HL-60/S4 treated with retinoic acid at 250 ng/mL for 4 days and 3 days (cell line): ENCODE results near the gene ANKRD13C.

ENCODE experiments used
- in situ Hi-C: fragments of 300-500 bp; cut with MboI; formaldehyde crosslinking; loops from 2 replicates; pipeline ENCODE4 v1.7.0; 2022; ENCODE audit warnings: low sequenced_read_pairs

Gene ANKRD13C

DNA sequence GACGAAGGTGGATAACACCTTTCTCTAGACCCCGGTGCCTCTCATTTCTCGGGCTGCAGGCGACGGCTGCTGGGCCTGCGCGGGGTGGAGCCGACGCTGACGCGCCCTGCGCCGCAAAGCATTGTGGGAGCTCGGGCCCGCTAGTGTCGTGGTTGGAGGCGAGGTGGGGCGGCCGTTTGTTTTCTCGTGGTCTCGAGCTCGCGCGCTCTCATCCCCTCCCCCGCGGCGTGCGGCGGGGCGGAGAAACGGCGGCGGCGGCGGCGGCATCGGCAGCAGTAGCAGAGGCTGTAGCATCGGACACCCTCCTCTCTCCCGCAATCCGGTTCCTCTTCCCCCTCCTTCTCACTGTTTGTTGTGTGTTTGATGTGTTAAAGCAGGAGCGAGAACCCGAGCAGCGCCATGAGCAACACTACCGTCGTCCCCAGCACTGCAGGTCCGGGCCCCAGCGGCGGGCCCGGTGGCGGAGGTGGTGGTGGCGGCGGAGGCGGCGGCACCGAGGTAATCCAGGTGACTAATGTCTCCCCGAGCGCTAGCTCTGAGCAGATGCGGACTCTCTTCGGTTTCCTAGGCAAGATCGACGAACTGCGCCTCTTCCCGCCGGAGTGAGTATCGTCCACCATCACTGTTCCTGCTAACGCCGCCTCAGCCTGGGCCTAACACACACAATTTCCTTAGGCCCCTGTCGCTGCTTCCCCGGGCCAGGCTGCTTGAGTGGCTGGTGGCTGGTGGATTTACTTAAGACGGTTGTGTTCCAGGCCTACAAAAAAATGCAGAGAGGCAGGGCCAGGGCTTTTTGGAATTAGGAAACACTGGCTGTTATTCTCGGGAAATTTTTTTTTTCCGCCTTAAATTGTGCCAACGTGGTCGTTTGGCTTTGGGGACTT lies 133.0 kb downstream of the ANKRD13C start, which contains the start of gene SRSF11:
Gene SRSF11, plus strand, starts transcription at position 143 of the 884 bp plus-strand sequence. Its CDS starts 257 bp downstream, at position 400.
- in situ Hi-C loops = no loop called here

DNA sequence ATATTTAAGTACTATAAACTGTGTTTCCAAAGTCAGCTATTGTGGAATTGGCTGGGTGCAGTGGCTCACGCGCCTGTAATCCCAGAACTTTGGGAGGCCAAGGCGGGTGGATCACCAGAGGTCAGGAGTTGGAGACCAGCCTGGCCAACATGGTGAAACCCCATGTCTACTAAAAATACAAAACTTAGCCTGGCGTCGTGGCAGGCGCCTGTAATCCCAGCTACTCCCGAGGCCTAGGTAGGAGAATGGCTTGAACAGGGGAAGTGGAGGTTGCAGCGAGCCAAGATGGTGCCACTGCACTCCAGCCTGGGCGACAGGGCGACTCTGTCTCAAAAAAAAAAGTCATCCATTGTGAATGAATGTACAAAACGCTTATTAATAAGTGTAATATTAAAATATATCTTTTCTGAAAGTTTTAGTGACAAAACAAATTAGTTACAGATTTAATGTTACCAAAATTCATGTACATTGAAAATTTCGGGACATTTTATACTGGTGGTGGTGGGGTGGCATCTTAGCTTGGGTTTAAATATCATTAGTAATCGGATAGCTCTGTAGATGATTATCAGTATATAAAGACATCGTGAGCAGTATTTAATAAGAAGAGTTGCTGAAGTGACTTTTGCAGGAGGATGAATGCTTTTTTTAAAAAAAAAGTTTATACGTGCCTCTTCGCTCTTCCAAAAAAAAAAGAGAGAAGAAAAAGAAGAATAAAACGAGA lies 133.8 kb downstream of the ANKRD13C start:
- in situ Hi-C loops = no loop called here

DNA sequence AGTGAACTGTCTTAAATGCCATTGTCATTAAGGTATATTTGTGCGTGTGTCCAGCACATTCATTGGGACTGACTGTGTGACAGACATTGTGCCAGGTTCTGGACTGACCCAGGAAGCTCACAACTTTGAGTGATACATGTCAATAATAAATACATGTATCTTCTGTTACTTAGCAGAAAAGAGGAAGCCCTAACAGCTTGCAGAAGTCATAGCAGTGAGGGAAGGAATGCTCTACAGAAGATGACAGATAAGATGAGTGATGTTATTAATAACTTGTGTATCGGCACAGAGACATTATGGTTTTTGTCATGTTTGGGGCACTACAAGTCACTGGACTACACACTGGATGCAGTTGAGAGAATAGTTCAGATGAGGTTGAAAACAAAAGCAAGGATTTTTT lies 134.5 kb downstream of the ANKRD13C start:
- in situ Hi-C loops = no loop called here

DNA sequence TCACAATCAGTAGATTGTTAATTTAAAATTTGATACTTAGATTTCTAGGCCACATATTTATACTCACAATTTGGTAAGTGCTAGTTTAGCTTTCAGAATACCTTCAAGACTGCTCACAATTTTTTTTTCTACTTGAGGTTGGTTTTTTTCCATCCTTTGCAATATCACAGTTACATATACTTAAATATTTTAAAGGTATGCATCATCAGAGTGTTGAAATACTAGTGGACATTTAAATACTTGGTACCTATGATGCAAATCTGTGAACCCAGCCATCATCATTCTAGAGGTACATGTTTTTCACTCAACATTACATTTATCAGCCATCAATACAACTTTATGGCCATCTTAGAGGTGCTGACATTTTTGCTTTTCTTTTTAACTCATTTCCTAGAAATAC lies 143.0 kb downstream of the ANKRD13C start:
- in situ Hi-C loops = no loop called here

DNA sequence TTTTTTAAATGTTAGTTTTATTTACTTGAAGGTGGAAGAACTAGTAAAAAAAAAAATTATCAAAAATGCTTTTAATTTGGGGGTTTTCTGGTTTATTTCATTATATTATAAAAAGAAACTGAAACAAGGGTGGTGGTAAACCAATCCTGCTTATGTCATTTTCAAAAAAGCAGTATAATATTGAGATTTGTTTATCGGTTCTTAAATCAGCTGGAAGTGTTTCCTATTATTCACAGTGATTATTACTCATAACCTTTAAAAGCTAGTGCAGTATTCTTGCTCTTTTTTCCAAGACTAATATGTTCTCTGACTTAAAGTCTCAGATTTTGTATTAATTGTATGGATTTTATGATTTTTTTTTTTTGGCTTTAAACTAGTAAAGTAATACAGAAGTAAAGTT lies 143.7 kb downstream of the ANKRD13C start:
- in situ Hi-C loops = no loop called here
